SK-N-SH treated with all-trans-retinoic acid at 6 μM for 48 hours (cell line): ENCODE results near the gene CHMP6.

Experiments
- ATAC-seq: fragments of 200-7000 bp; cut with Tn5 transposase; 3 replicates; pipeline ENCODE4 v1.9.1; 2020; ENCODE audit warnings: mild to moderate bottlenecking, moderate library complexity
- ARNTL ChIP-seq: fragments of 450-650 bp; formaldehyde crosslinking; IDR thresholded peaks from 2 replicates; pipeline ENCODE4 v1.5.0; 2020; ENCODE audit warnings: low read depth, mild to moderate bottlenecking, moderate library complexity, borderline replicate concordance
- BACH2 ChIP-seq: fragments of 250-450 bp; sonication (Bioruptor Pico); IDR thresholded peaks from 2 replicates; pipeline ENCODE4 v1.9.0; 2021; ENCODE audit warnings: mild to moderate bottlenecking, borderline replicate concordance
- ESRRG ChIP-seq: fragments of 250-450 bp; sonication (Bioruptor Pico); IDR thresholded peaks from 2 replicates; pipeline ENCODE4 v1.6.1; 2021; ENCODE audit warnings: mild to moderate bottlenecking
- GLIS3 ChIP-seq: fragments of 250-450 bp; sonication (Bioruptor Pico); IDR thresholded peaks from 2 replicates; pipeline ENCODE4 v1.5.0; 2020; ENCODE audit warnings: mild to moderate bottlenecking, moderate library complexity
- ISL1 ChIP-seq: fragments of 250-450 bp; sonication (Bioruptor Pico); IDR thresholded peaks from 2 replicates; pipeline ENCODE4 v2.1.2; 2022; ENCODE audit warnings: mild to moderate bottlenecking, moderate library complexity
- OSR1 ChIP-seq: fragments of 250-450 bp; sonication (Bioruptor Pico); IDR thresholded peaks from 2 replicates; pipeline ENCODE4 v1.8.0; 2022; ENCODE audit warnings: moderate library complexity, mild to moderate bottlenecking, inconsistent platforms
- PATZ1 ChIP-seq: fragments of 250-450 bp; sonication (Bioruptor Pico); IDR thresholded peaks from 2 replicates; pipeline ENCODE4 v1.8.0; 2020; ENCODE audit warnings: mild to moderate bottlenecking, moderate library complexity, borderline replicate concordance
- PPARA ChIP-seq: fragments of 250-450 bp; sonication (Bioruptor Pico); IDR thresholded peaks from 2 replicates; pipeline ENCODE4 v1.5.0; 2020; ENCODE audit warnings: mild to moderate bottlenecking, borderline replicate concordance
- RARB ChIP-seq: fragments of 250-450 bp; sonication (Bioruptor Pico); IDR thresholded peaks from 2 replicates; pipeline ENCODE4 v1.8.0; 2021; ENCODE audit warnings: mild to moderate bottlenecking, moderate library complexity
- TOX ChIP-seq: fragments of 250-450 bp; sonication (Bioruptor Pico); IDR thresholded peaks from 2 replicates; pipeline ENCODE4 v1.8.0; 2021; ENCODE audit warnings: mild to moderate bottlenecking, moderate library complexity, borderline replicate concordance
- ZC3H10 ChIP-seq: fragments of 250-450 bp; sonication (Bioruptor Pico); IDR thresholded peaks from 2 replicates; pipeline ENCODE4 v1.5.1; 2021; ENCODE audit warnings: mild to moderate bottlenecking, moderate library complexity
- ZFP3 ChIP-seq: fragments of 250-450 bp; sonication (Bioruptor Pico); IDR thresholded peaks from 2 replicates; pipeline ENCODE4 v1.5.0; 2020; ENCODE audit warnings: mild to moderate bottlenecking, moderate library complexity
- ZFP30 ChIP-seq: fragments of 450-650 bp; formaldehyde crosslinking; IDR thresholded peaks from 2 replicates; pipeline ENCODE4 v1.5.0; 2022; ENCODE audit warnings: mild to moderate bottlenecking, moderate library complexity
- ZNF565 ChIP-seq: fragments of 450-650 bp; formaldehyde crosslinking; conservative IDR thresholded peaks from 2 replicates; pipeline ENCODE4 v1.5.0; 2020; ENCODE audit warnings: low read depth, mild to moderate bottlenecking, moderate library complexity
- ZNF70 ChIP-seq: fragments of 450-650 bp; formaldehyde crosslinking; IDR thresholded peaks from 2 replicates; pipeline ENCODE4 v1.5.0; 2020; ENCODE audit warnings: mild to moderate bottlenecking, moderate library complexity
- ZNF8 ChIP-seq: fragments of 450-650 bp; formaldehyde crosslinking; IDR thresholded peaks from 2 replicates; pipeline ENCODE4 v1.5.0; 2020; ENCODE audit warnings: mild to moderate bottlenecking, moderate library complexity
- TF ChIP-seq, protein P1 (sequence below): fragments of 250-450 bp; sonication (Bioruptor Pico); IDR thresholded peaks from 2 replicates; pipeline ENCODE4 v1.5.0; 2020; ENCODE audit warnings: mild to moderate bottlenecking, moderate library complexity
- TF ChIP-seq, protein P2 (sequence below): fragments of 250-450 bp; sonication (Bioruptor Pico); IDR thresholded peaks from 2 replicates; pipeline ENCODE4 v1.8.0; 2021; ENCODE audit warnings: low read depth, mild to moderate bottlenecking, moderate library complexity, borderline replicate concordance
- TF ChIP-seq, protein P3 (sequence below): fragments of 250-450 bp; sonication (Bioruptor Pico); IDR thresholded peaks from 2 replicates; pipeline ENCODE4 v1.5.1; 2020; ENCODE audit warnings: low read depth, mild to moderate bottlenecking, moderate library complexity
- TF ChIP-seq, protein P4 (sequence below): fragments of 250-450 bp; sonication (Bioruptor Pico); IDR thresholded peaks from 2 replicates; pipeline ENCODE4 v1.5.1; 2021; ENCODE audit warnings: mild to moderate bottlenecking, moderate library complexity

CHMP6 gene

GRCh38 chr17:81012574-81013447 is 21.2 kb downstream of the CHMP6 start:
- ATAC-seq: no peak
- TF ChIP-seq, protein P1, sequence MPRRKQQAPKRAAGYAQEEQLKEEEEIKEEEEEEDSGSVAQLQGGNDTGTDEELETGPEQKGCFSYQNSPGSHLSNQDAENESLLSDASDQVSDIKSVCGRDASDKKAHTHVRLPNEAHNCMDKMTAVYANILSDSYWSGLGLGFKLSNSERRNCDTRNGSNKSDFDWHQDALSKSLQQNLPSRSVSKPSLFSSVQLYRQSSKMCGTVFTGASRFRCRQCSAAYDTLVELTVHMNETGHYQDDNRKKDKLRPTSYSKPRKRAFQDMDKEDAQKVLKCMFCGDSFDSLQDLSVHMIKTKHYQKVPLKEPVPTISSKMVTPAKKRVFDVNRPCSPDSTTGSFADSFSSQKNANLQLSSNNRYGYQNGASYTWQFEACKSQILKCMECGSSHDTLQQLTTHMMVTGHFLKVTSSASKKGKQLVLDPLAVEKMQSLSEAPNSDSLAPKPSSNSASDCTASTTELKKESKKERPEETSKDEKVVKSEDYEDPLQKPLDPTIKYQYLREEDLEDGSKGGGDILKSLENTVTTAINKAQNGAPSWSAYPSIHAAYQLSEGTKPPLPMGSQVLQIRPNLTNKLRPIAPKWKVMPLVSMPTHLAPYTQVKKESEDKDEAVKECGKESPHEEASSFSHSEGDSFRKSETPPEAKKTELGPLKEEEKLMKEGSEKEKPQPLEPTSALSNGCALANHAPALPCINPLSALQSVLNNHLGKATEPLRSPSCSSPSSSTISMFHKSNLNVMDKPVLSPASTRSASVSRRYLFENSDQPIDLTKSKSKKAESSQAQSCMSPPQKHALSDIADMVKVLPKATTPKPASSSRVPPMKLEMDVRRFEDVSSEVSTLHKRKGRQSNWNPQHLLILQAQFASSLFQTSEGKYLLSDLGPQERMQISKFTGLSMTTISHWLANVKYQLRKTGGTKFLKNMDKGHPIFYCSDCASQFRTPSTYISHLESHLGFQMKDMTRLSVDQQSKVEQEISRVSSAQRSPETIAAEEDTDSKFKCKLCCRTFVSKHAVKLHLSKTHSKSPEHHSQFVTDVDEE (CRISPR knock-in tag): no peak

GRCh38 chr17:81013642-81014041 is 22.0 kb downstream of the CHMP6 start:
- TF ChIP-seq, protein P2, sequence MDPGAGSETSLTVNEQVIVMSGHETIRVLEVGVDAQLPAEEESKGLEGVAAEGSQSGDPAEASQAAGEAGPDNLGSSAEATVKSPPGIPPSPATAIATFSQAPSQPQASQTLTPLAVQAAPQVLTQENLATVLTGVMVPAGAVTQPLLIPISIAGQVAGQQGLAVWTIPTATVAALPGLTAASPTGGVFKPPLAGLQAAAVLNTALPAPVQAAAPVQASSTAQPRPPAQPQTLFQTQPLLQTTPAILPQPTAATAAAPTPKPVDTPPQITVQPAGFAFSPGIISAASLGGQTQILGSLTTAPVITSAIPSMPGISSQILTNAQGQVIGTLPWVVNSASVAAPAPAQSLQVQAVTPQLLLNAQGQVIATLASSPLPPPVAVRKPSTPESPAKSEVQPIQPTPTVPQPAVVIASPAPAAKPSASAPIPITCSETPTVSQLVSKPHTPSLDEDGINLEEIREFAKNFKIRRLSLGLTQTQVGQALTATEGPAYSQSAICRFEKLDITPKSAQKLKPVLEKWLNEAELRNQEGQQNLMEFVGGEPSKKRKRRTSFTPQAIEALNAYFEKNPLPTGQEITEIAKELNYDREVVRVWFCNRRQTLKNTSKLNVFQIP (CRISPR knock-in tag): no peak
- TF ChIP-seq, protein P3, sequence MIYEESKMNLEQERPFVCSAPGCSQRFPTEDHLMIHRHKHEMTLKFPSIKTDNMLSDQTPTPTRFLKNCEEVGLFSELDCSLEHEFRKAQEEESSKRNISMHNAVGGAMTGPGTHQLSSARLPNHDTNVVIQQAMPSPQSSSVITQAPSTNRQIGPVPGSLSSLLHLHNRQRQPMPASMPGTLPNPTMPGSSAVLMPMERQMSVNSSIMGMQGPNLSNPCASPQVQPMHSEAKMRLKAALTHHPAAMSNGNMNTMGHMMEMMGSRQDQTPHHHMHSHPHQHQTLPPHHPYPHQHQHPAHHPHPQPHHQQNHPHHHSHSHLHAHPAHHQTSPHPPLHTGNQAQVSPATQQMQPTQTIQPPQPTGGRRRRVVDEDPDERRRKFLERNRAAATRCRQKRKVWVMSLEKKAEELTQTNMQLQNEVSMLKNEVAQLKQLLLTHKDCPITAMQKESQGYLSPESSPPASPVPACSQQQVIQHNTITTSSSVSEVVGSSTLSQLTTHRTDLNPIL: no peak
- TF ChIP-seq OSR1 (no peak), PPARA (no peak), ZNF70 (CRISPR knock-in tag) (no peak), GLIS3 (CRISPR knock-in tag) (no peak), ESRRG (CRISPR knock-in tag) (no peak), ZNF565 (CRISPR knock-in tag) (no peak), ZFP30 (CRISPR knock-in tag) (no peak), ISL1 (CRISPR knock-in tag) (no peak)
- no peak for ATAC-seq

DNA sequence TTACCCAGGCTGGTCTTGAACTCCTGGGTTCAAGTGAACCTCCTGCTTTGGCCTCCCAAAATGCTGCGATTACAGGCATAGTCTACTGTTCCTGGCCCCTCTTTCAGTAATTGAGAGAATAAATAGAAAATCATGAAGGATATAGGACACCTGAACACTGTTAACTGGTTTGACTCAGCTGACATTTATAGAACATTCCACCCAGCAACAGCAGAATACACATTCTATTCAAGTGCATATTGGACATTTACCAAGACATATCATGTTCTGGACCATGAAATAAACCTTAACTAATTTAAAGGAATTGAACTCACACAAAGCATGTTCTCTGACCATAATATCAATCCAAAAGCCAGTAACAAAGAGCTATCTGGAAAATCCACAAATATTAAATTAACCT is 23.5 kb downstream of the CHMP6 start:
- TF ChIP-seq ZC3H10: no peak
- no peak for TF ChIP-seq BACH2 (CRISPR knock-in tag)
- TF ChIP-seq, protein P3: no peak
- TF ChIP-seq PPARA: no peak
- TF ChIP-seq ZNF70 (CRISPR knock-in tag): no peak
- TF ChIP-seq, protein P4, sequence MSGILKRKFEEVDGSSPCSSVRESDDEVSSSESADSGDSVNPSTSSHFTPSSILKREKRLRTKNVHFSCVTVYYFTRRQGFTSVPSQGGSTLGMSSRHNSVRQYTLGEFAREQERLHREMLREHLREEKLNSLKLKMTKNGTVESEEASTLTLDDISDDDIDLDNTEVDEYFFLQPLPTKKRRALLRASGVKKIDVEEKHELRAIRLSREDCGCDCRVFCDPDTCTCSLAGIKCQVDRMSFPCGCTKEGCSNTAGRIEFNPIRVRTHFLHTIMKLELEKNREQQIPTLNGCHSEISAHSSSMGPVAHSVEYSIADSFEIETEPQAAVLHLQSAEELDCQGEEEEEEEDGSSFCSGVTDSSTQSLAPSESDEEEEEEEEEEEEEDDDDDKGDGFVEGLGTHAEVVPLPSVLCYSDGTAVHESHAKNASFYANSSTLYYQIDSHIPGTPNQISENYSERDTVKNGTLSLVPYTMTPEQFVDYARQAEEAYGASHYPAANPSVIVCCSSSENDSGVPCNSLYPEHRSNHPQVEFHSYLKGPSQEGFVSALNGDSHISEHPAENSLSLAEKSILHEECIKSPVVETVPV (CRISPR knock-in tag): no peak
- TF ChIP-seq ZFP3: no peak
- no peak for TF ChIP-seq ZNF8
- no peak for TF ChIP-seq ZNF565 (CRISPR knock-in tag)
- TF ChIP-seq RARB (CRISPR knock-in tag): no peak
- no peak for TF ChIP-seq TOX
- TF ChIP-seq OSR1: no peak
- TF ChIP-seq, protein P1 (CRISPR knock-in tag): no peak
- no peak for TF ChIP-seq ARNTL (CRISPR knock-in tag)
- no peak for TF ChIP-seq PATZ1
- no peak for TF ChIP-seq ISL1 (CRISPR knock-in tag)
- TF ChIP-seq GLIS3 (CRISPR knock-in tag): no peak
- no peak; the same call in 2 of the 3 replicates for ATAC-seq
